GM12878 (cell line): Measurements from ENCODE around the gene MED31.

Source experiments
- ASH2L ChIP-seq: fragments of 300-600, 200-600 bp; sonication (generic); IDR thresholded peaks from 2 replicates; pipeline ENCODE4 v1.6.1; 2017; ENCODE audit warnings: low read depth, mild to moderate bottlenecking, borderline replicate concordance
- EED ChIP-seq: sonication (generic); IDR thresholded peaks from 2 replicates; pipeline ENCODE4 v1.6.1; 2016; ENCODE audit warnings: antibody characterized with exemption, low read depth
- EP300 ChIP-seq, 2 experiments: fragments of 150-350 bp in 1 of 2; IDR thresholded peaks; 2 replicates each; pipeline ENCODE4 v1.6.1; 2011 to 2012; ENCODE audit warnings: low read depth in 2 of 2, low read length in 2 of 2, borderline replicate concordance in 1 of 2, improper control_type of control experiment in 1 of 2, inconsistent platforms in 1 of 2; ENCODE audit not compliant: control insufficient read depth in 1 of 2
- EZH2 ChIP-seq: IDR thresholded peaks from 2 replicates; pipeline ENCODE4 v1.6.1; 2012; ENCODE audit warnings: low read depth, mild to moderate bottlenecking, control low read depth, inconsistent platforms, low read length, borderline replicate concordance; ENCODE audit not compliant: control insufficient read depth
- HCFC1 ChIP-seq: fragments of 150-350 bp; IDR thresholded peaks from 2 replicates; pipeline ENCODE4 v1.6.1; 2014; ENCODE audit warnings: low read length
- JUNB ChIP-seq: IDR thresholded peaks from 2 replicates; pipeline ENCODE4 v1.6.1; 2016; ENCODE audit warnings: antibody characterized with exemption, mild to moderate bottlenecking
- KDM1A ChIP-seq: fragments of 200-600 bp; sonication (generic); IDR thresholded peaks from 2 replicates; pipeline ENCODE4 v1.6.1; 2016; ENCODE audit warnings: borderline replicate concordance
- POLR2AphosphoS5 ChIP-seq: IDR thresholded peaks from 2 replicates; pipeline ENCODE4 v1.6.1; 2011; ENCODE audit warnings: mild to moderate bottlenecking, low read length, inconsistent platforms
- RFX5 ChIP-seq: IDR thresholded peaks from 2 replicates; pipeline ENCODE4 v1.6.1; 2011; ENCODE audit warnings: low read depth, low read length, improper control_type of control experiment
- TCF7 ChIP-seq: IDR thresholded peaks from 2 replicates; pipeline ENCODE4 v1.6.1; 2014; ENCODE audit warnings: antibody characterized with exemption, borderline replicate concordance
- TF ChIP-seq, protein P1 (sequence below), 3 experiments: IDR thresholded peaks in 2 of 3; conservative IDR thresholded peaks in 1 of 3; 2 replicates each; pipeline ENCODE4 v1.5.1; 2011; ENCODE audit warnings: low read depth in 3 of 3, low read length in 3 of 3, mild to moderate bottlenecking in 3 of 3, control low read depth in 2 of 3, moderate library complexity in 2 of 3, inconsistent platforms in 1 of 3, mixed read lengths in 1 of 3; ENCODE audit not compliant: control insufficient read depth in 2 of 3, insufficient read depth in 1 of 3; ENCODE audit errors: extremely low read depth in 1 of 3
- TF ChIP-seq, protein P2 (sequence below): IDR thresholded peaks from 2 replicates; pipeline ENCODE4 v1.6.1; 2012; ENCODE audit warnings: low read depth, low read length, improper control_type of control experiment
- TF ChIP-seq, protein P3 (sequence below): fragments of 450-650 bp; IDR thresholded peaks from 2 replicates; pipeline ENCODE4 v1.6.1; 2018; ENCODE audit warnings: mild to moderate bottlenecking, low read depth, moderate library complexity; ENCODE audit not compliant: partially characterized antibody
- TF ChIP-seq, protein P4 (sequence below): IDR thresholded peaks from 2 replicates; pipeline ENCODE4 v1.6.1; 2011; ENCODE audit warnings: borderline replicate concordance, low read depth, mild to moderate bottlenecking, moderate library complexity, mixed read lengths, low read length; ENCODE audit not compliant: insufficient read depth; ENCODE audit errors: extremely low read length

DNA sequence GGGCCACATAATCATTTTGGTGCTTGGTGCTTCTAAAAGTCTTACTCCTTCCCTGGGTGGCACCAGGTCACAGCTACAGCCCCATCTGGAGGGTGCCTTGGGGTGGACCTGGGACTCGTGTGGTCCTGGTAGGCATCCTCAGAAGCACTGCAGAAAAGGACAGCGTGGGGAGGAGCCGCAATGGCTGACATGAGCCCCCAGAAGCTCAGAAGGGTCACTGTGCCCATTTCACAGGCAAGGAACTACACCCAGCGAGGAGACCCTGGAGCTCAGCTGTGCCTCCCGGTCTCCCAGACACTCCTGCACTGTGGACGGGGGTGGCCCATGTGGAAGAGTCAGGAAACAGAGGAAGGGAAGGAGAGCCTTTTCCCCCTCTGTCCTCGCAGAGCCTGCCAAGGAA lies 26.5 kb upstream of the MED31 start:
- TF ChIP-seq TCF7 (no peak), EZH2 (no peak), JUNB (no peak), HCFC1 (no peak), KDM1A (no peak), ASH2L (no peak), EP300 (IDR thresholded peaks at IDR 0.05; ENCODE audit: borderline replicate concordance in 1 of 2, control insufficient read depth in 1 of 2, low read depth in 2 of 2, low read length in 2 of 2) (no peak), POLR2AphosphoS5 (no peak), EED (no peak), RFX5 (no peak)
- TF ChIP-seq, protein P1, sequence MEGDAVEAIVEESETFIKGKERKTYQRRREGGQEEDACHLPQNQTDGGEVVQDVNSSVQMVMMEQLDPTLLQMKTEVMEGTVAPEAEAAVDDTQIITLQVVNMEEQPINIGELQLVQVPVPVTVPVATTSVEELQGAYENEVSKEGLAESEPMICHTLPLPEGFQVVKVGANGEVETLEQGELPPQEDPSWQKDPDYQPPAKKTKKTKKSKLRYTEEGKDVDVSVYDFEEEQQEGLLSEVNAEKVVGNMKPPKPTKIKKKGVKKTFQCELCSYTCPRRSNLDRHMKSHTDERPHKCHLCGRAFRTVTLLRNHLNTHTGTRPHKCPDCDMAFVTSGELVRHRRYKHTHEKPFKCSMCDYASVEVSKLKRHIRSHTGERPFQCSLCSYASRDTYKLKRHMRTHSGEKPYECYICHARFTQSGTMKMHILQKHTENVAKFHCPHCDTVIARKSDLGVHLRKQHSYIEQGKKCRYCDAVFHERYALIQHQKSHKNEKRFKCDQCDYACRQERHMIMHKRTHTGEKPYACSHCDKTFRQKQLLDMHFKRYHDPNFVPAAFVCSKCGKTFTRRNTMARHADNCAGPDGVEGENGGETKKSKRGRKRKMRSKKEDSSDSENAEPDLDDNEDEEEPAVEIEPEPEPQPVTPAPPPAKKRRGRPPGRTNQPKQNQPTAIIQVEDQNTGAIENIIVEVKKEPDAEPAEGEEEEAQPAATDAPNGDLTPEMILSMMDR (IDR thresholded peaks at IDR 0.05 in 2 of 3, conservative IDR thresholded peaks at IDR 0.05 in 1 of 3; ENCODE audit: control insufficient read depth in 2 of 3, extremely low read depth in 1 of 3, insufficient read depth in 1 of 3, low read depth in 3 of 3, low read length in 3 of 3), result no peak
- TF ChIP-seq, protein P2, sequence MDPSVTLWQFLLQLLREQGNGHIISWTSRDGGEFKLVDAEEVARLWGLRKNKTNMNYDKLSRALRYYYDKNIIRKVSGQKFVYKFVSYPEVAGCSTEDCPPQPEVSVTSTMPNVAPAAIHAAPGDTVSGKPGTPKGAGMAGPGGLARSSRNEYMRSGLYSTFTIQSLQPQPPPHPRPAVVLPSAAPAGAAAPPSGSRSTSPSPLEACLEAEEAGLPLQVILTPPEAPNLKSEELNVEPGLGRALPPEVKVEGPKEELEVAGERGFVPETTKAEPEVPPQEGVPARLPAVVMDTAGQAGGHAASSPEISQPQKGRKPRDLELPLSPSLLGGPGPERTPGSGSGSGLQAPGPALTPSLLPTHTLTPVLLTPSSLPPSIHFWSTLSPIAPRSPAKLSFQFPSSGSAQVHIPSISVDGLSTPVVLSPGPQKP, result no peak
- TF ChIP-seq, protein P3, sequence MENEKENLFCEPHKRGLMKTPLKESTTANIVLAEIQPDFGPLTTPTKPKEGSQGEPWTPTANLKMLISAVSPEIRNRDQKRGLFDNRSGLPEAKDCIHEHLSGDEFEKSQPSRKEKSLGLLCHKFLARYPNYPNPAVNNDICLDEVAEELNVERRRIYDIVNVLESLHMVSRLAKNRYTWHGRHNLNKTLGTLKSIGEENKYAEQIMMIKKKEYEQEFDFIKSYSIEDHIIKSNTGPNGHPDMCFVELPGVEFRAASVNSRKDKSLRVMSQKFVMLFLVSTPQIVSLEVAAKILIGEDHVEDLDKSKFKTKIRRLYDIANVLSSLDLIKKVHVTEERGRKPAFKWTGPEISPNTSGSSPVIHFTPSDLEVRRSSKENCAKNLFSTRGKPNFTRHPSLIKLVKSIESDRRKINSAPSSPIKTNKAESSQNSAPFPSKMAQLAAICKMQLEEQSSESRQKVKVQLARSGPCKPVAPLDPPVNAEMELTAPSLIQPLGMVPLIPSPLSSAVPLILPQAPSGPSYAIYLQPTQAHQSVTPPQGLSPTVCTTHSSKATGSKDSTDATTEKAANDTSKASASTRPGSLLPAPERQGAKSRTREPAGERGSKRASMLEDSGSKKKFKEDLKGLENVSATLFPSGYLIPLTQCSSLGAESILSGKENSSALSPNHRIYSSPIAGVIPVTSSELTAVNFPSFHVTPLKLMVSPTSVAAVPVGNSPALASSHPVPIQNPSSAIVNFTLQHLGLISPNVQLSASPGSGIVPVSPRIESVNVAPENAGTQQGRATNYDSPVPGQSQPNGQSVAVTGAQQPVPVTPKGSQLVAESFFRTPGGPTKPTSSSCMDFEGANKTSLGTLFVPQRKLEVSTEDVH, result no peak
- TF ChIP-seq, protein P4, sequence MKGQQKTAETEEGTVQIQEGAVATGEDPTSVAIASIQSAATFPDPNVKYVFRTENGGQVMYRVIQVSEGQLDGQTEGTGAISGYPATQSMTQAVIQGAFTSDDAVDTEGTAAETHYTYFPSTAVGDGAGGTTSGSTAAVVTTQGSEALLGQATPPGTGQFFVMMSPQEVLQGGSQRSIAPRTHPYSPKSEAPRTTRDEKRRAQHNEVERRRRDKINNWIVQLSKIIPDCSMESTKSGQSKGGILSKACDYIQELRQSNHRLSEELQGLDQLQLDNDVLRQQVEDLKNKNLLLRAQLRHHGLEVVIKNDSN, result no peak
